CD4-positive, alpha-beta T cell treated with Interleukin-17A for 4 hours (primary cell): Measurements from ENCODE around the gene NT5C3B.
"Not testable (repeated sequence)": the region's sequence is repeated elsewhere in the genome, so short reads cannot be mapped to it uniquely, and the experiment has no call there.

Experiments
- DNase-seq: peaks from one replicate; pipeline ENCODE4 v3.0.0-alpha.2; 2020; ENCODE audit warnings: mixed read lengths

NT5C3B gene

GRCh38 chr17:41837761-41838538 is 1.9 kb upstream of the NT5C3B start, which contains the start of gene KLHL10:
Gene KLHL10 (plus strand): TSS chr17:41837825. CDS start chr17:41837933, 108 bp downstream.
- DNase-seq, result no peak

GRCh38 chr17:41836550-41837196 is 641 bp upstream of the NT5C3B start:
- DNase-seq, result no peak

GRCh38 chr17:41835214-41835799 is 725 bp downstream of the NT5C3B start:
- DNase-seq, result no peak

GRCh38 chr17:41829961-41830360 is 6.1 kb downstream of the NT5C3B start:
- not testable (repeated sequence) for DNase-seq

- no peak for DNase-seq
Measured at GRCh38 chr17:41825175-41825845, 10.7 kb downstream of the NT5C3B start.

GRCh38 chr17:41824086-41824485 is 11.9 kb downstream of the NT5C3B start:
- no peak for DNase-seq

- DNase-seq, result no peak
Measured at GRCh38 chr17:41823580-41823979, 12.5 kb downstream of the NT5C3B start.

GRCh38 chr17:41823141-41823524 is 12.9 kb downstream of the NT5C3B start:
- no peak for DNase-seq

GRCh38 chr17:41822216-41823140 is 13.6 kb downstream of the NT5C3B start:
- no peak for DNase-seq

- DNase-seq, result no peak
Measured at GRCh38 chr17:41821776-41822175, 14.3 kb downstream of the NT5C3B start.

- DNase-seq, result no peak
Measured at GRCh38 chr17:41818024-41818423, 18.0 kb downstream of the NT5C3B start.

GRCh38 chr17:41816637-41817320 is 19.3 kb downstream of the NT5C3B start:
- no peak for DNase-seq

GRCh38 chr17:41814195-41814594 is 21.8 kb downstream of the NT5C3B start:
- no peak for DNase-seq

GRCh38 chr17:41813699-41814124 is 22.3 kb downstream of the NT5C3B start:
- no peak for DNase-seq

- no peak for DNase-seq
Measured at GRCh38 chr17:41813152-41813680, 22.8 kb downstream of the NT5C3B start.

- DNase-seq, result peak; percentile 49
Measured at GRCh38 chr17:41812381-41813151, 23.5 kb downstream of the NT5C3B start, which contains the start of gene FKBP10. Gene FKBP10 (plus strand): TSS chr17:41813004. CDS start chr17:41813035, 31 bp downstream.

GRCh38 chr17:41811549-41812380 is 24.3 kb downstream of the NT5C3B start, which contains the start of gene P3H4:
Gene P3H4 (minus strand): TSS chr17:41811949. CDS start chr17:41811915, 34 bp downstream.
- DNase-seq, result peak; percentile 80

GRCh38 chr17:41810659-41811548 is 25.1 kb downstream of the NT5C3B start:
- no peak for DNase-seq
